Inflammatory macrophage treated with lipopolysaccharide for 4 hours (primary cell): Measurements from ENCODE around the gene DLAT.

ENCODE experiments used
- DNase-seq: peaks from one replicate; pipeline ENCODE4 v3.0.0-alpha.2; 2020

The DLAT gene

GRCh38 chr11:112050721-112051120, 25.5 kb downstream of the DLAT start:
- peak; percentile 77 for DNase-seq

- DNase-seq = peak; percentile 52
Measured at GRCh38 chr11:112051768-112052167, 26.6 kb downstream of the DLAT start.

GRCh38 chr11:112057170-112057569, 32.0 kb downstream of the DLAT start:
- no peak for DNase-seq

DNA sequence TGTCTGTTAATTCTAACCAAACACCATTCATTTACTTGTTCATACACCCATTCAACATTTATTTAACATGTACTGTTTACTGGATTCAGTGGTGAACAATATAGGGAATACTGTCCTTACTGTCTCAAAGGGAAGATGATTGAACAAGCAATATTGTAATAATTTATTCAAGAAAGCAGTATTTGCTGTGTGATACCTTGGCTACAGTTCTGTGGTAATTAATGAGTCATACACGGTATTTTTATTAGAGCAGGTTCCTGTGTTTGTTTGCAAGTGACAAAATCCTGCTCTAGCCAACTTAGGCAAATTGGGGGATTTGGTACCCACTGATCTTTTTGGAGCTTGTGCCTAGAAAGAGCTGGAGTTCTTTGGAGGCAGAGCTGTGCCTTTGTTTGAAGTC, 32.9 kb downstream of the DLAT start:
- no peak for DNase-seq

DNA sequence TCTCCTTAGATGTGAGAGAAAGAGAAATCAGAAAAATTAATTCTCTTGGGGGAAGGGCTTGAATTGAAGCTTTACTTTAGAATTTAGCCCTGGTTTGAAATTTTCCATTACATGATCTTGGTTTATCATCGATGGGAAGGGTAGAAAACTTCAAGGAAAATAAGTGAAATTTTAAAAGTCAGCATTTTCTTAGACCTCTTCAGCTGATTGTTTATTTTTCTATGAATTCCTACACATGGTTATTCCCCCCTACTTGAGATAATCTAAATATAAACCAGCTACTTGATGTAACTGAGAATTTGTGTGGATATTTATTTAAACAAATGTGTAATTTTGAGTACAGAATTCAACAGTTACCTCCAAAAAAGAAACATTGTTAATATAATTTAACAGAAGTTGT, 37.7 kb downstream of the DLAT start:
- no peak for DNase-seq

DNA sequence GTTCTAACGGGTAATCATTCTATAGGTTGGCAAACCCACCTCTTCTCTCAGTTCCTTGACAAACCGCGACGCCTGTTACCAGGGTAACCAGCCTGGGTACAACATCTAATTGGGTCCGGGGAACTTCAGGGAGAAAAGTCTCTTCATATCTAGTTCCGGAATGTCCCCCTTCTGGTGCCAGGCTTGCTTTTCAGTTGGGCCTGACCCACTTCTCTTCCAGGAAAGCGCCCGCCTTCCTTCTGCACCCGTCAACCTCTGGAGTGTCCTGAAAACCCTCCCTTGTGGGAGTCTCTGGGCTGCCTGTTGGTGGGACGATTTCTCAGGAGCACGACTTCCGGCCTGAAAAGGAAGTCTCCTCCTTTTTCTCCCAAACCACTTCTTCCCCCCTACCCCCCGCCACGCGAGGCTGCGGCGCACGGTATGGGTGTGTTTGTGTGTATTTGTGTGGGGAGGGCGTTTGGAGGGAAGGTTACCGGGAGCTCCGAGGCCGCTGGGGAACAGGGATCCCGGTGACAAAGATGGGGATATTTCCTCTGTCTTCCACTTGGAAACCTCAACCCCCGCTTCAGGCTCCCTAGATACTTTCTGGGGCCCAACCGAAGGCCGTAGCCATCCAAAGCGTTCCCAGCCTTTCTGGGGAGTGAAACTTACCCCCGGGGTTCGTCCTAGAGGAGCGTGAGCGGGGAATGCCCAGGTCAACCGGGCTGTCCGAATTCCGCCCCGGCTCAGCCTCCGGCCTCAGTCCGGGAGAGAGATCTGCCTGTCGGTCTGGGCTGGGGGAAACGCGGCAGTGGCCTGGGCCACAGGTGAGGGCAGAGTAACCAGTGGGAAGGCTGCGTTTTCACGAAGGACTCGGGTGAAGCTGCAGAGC, 49.0 kb downstream of the DLAT start, which contains the start of the genes NKAPD1 and PIH1D2:
NKAPD1 (plus strand) TSS at position 359 of the 871 bp plus-strand sequence. CDS start 1,276 bp downstream, outside the sequence.
PIH1D2 (minus strand) TSS at position 77 of the 871 bp plus-strand sequence. CDS start 843 bp downstream, outside the sequence.
- DNase-seq = peak; percentile 87

- peak; percentile 86 for DNase-seq
Measured at GRCh38 chr11:112082729-112083128, 57.5 kb downstream of the DLAT start.

GRCh38 chr11:112085822-112086421, 60.7 kb downstream of the DLAT start:
- DNase-seq = peak; percentile 70

GRCh38 chr11:112086422-112087191, 61.4 kb downstream of the DLAT start, which contains the start of the genes SDHD and TIMM8B:
Gene SDHD, plus strand, starts transcription at chr11:112086873. Its CDS starts 35 bp downstream, at chr11:112086908.
Gene TIMM8B, minus strand, starts transcription at chr11:112086756. Its CDS starts 33 bp downstream, at chr11:112086723.
- peak; percentile 99 for DNase-seq

DNA sequence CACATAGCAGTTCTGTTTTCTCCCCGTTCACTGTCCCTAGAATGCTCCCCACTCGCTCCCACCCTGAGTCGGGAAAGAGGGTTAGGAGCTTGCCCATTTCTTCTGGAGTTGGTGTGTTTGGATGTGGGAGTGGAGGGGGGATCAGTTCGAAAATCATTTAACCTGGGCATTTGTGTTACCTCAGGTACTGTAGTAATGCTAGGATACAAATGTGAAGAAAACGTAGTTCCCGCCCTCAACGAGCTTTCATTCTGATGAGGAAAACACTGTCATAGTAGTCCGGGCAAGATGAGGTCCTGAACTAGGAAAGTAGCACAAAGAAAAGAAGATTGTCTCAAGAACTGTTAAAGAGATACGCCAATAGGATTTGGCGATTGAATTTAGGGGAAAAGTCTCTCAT, 62.0 kb downstream of the DLAT start:
- DNase-seq = no peak

- peak; percentile 62 for DNase-seq
Measured at GRCh38 chr11:112095302-112095701, 70.1 kb downstream of the DLAT start.

DNA sequence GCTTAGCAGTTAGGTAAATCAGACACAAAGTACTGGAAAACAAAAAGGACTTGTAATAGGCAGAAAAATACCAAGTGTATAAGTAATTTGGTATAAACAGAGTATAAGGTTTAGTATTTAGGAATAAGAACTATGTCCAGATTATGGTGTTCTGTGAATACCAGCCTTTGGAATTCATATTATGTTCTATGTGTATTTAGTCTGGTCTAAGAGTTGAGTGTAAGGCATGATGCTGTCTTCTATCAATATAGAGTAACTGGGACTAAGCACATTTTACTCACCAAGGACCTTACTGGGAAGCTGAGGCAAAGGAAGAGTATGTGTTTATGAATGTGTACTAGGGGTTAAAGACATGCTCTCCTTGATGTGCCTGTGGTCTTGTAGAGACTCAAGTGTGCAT, 71.0 kb downstream of the DLAT start:
- no peak for DNase-seq

DNA sequence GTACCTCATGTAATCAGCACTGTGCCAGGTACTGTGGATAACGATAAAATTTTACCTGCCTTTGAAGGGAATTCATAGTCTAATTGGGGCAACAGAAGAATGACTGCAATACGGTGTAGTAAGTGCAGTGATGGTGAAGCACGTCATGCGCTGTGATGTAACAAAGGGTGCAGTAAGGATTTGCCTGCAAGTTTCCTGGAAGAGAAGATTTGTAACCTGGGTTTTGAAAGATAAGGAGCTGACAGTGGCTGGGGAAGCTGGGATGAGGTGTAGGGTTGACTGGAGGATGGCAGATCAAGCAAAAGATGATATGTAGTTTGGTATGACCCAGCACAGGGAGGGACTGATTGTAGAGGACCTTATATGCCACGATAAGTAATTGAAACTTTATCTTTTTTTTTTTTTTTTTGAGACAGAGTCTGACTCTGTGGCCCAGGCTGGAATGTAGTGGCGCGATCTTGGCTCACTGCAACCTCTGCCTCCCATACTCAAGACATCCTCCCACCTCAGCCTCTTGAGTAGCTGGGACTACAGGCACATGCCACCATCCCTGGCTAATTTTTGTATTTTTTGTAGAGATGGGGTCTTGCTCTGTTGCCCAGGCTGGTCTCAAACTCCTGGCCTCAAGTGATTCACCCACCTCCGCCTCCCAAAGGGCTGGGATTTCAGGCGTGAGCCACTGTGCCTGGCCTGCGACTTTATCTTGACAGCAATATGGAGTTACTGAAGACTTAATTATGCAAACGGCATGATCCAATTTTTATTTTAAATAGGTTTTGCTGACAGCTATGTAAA, 72.7 kb downstream of the DLAT start:
- no peak for DNase-seq

DNA sequence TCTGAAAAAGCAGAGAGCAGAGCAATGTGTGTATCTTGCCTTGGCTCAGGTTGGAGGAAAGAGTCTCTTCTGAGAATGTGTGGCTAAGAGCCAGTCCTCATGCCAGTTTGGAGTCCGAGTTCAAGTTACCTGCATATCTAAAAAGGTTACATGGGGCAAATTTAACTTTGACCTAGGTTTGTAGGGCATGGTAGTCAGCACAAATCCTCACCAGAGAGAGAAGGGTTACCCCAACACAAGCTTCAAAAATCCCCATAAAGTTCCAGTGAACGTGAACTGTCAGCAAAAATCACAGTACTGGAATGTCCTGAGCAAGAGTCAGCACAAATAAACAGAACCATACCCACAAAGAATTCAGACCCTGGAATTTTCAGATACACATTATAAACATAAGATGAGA, 75.3 kb downstream of the DLAT start:
- DNase-seq = no peak

GRCh38 chr11:112103446-112103845, 78.2 kb downstream of the DLAT start:
- peak; percentile 93 for DNase-seq

DNA sequence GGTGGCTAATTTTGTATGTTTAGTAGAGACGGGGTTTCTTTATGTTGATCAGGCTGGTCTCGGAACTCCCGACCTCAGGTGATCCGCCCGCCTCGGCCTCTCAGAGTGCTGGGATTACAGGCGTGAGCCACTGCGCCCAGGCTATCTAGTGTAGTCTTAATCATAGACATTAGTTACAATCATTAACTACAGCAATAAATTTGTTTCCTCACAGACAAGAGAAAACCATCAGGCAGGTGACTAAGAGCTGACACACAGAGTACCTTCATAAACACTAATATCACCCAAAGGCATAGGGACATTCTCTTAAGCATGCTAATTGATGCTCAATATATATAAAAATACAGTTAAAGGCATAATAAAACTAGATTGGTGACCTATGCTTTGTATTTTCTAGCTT, 80.9 kb downstream of the DLAT start:
- no peak for DNase-seq
